Subcutaneous abdominal adipose tissue (tissue), 5 donors: ENCODE measurements around the gene TRIM62.

Source experiments
- H3K27ac ChIP-seq: one replicate; pipeline ENCODE4 v1.7.0; 2013; ENCODE audit warnings: low read depth, mild to moderate bottlenecking, inconsistent platforms, low read length, moderate library complexity
- H3K27me3 ChIP-seq, 5 donors: one replicate each; pipeline ENCODE4 v1.7.0; 2013; ENCODE audit warnings: low read length in 5 of 5, inconsistent platforms in 1 of 5; ENCODE audit not compliant: control insufficient read depth in 5 of 5, insufficient read depth in 4 of 5
- H3K36me3 ChIP-seq, 5 donors: one replicate each; pipeline ENCODE4 v1.7.0; 2013; ENCODE audit warnings: low read length in 5 of 5; ENCODE audit not compliant: control insufficient read depth in 5 of 5, insufficient read depth in 5 of 5
- H3K4me1 ChIP-seq, 5 donors: one replicate each; pipeline ENCODE4 v1.7.0; 2013; ENCODE audit warnings: low read length in 5 of 5, mild to moderate bottlenecking in 3 of 5, moderate library complexity in 1 of 5; ENCODE audit not compliant: control insufficient read depth in 5 of 5, insufficient read depth in 5 of 5
- H3K4me3 ChIP-seq, 5 donors: one replicate each; pipeline ENCODE4 v1.7.0; 2013; ENCODE audit warnings: low read length in 5 of 5, low read depth in 1 of 5
- H3K9ac ChIP-seq, 5 donors: one replicate each; pipeline ENCODE4 v1.7.0; 2013; ENCODE audit warnings: low read length in 5 of 5, mild to moderate bottlenecking in 4 of 5, moderate library complexity in 3 of 5
- H3K9me3 ChIP-seq, 5 donors: one replicate each; pipeline ENCODE4 v1.7.0; 2013; ENCODE audit warnings: low read length in 5 of 5; ENCODE audit not compliant: control insufficient read depth in 5 of 5
- donor health status: healthy.
- donor health status: healthy.
- donor health status: healthy.
- donor health status: healthy.
- donor health status: healthy.

TRIM62 gene

DNA sequence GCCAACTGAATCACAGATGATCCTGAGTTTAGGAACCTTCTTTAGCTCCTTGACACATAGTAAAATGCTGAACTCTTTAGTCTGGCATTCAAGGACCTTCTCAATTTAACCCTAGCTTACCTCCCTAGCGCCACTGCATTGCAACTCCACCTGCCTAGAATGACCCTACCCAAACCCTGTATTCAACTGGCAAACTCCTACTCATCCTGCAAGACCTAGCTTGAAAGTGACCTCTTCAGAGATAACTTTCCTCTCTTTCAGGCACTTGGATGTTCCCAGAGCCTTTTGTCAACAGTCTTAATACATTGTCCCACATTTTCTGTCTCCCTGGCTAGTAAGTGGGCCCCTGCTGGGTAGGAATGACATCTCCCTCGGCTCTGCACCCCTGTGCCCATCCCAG lies 19.7 kb downstream of the TRIM62 start:
- peaks cover 0 to 11% (median 8%) of the 10 kb centered on the region in 5 donors for H3K4me1 ChIP-seq
- no peak overlapping the region for H3K4me3 ChIP-seq
- H3K9me3 ChIP-seq, result no peaks in the 10 kb centered on the region
- H3K9ac ChIP-seq, result no peak overlapping the region
- H3K36me3 ChIP-seq, result peaks cover 0 to 19% (median 10%) of the 10 kb centered on the region in 5 donors
- no peaks in the 10 kb centered on the region for H3K27me3 ChIP-seq
- no peak overlapping the region for H3K27ac ChIP-seq

GRCh38 chr1:33161061-33161681 lies 20.7 kb downstream of the TRIM62 start:
- no peak overlapping the region for H3K27ac ChIP-seq
- no peak overlapping the region for H3K4me3 ChIP-seq
- H3K9me3 ChIP-seq, result no peaks in the 10 kb centered on the region
- H3K9ac ChIP-seq, result no peak overlapping the region
- no peaks in the 10 kb centered on the region for H3K27me3 ChIP-seq
- H3K36me3 ChIP-seq, result peaks cover 0 to 19% (median 10%) of the 10 kb centered on the region in 5 donors
- H3K4me1 ChIP-seq, result peaks cover 2 to 15% (median 8%) of the 10 kb centered on the region in 5 donors

GRCh38 chr1:33159577-33159976 lies 22.3 kb downstream of the TRIM62 start:
- Histone ChIP-seq H3K27ac (no peak overlapping the region), H3K9me3 (no peaks in the 10 kb centered on the region), H3K4me3 (no peak overlapping the region), H3K27me3 (no peaks in the 10 kb centered on the region), H3K9ac (no peak overlapping the region), H3K36me3 (peaks cover 0 to 19% (median 10%) of the 10 kb centered on the region in 5 donors), H3K4me1 (peaks cover 3 to 19% (median 8%) of the 10 kb centered on the region in 5 donors)

DNA sequence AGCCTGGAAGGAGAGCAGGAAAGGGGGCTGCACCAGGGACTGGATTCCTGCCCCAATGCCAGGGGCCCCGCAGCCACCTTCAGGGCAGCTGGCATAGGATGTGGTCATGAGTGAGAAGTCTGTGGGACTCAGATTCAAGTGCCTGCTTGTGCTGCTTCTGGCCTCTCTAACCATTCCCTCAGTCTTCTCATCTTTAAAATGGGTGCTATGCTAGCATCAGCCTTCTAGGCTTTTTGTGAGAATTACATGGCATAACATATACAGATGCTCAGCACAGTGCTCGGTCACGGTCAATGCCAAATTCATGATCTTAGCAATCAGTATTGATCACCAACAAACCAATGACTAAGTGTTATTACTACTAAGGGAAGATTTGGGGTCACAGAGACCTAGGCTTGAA lies 23.5 kb downstream of the TRIM62 start:
- peaks cover 3 to 28% (median 9%) of the 10 kb centered on the region in 5 donors for H3K4me1 ChIP-seq
- H3K9me3 ChIP-seq, result no peaks in the 10 kb centered on the region
- no peak overlapping the region for H3K4me3 ChIP-seq
- no peak overlapping the region for H3K9ac ChIP-seq
- no peaks in the 10 kb centered on the region for H3K27me3 ChIP-seq
- peaks cover 0 to 13% (median 8%) of the 10 kb centered on the region in 5 donors for H3K36me3 ChIP-seq
- no peak overlapping the region for H3K27ac ChIP-seq

- H3K4me3 ChIP-seq, result no peak overlapping the region
- peaks cover 3 to 37% (median 14%) of the 10 kb centered on the region in 5 donors for H3K4me1 ChIP-seq
- H3K27ac ChIP-seq, result no peak overlapping the region
- no peaks in the 10 kb centered on the region for H3K9me3 ChIP-seq
- H3K9ac ChIP-seq, result no peak overlapping the region
- no peaks in the 10 kb centered on the region for H3K27me3 ChIP-seq
- H3K36me3 ChIP-seq, result peaks cover 0 to 13% (median 8%) of the 10 kb centered on the region in 5 donors
Observed at GRCh38 chr1:33157131-33157530, 24.7 kb downstream of the TRIM62 start.

GRCh38 chr1:33155877-33156538 lies 25.8 kb downstream of the TRIM62 start:
- H3K9ac ChIP-seq, result peak overlapping the region in 1 of 5 donors; percentile 28
- H3K36me3 ChIP-seq, result peaks cover 0 to 13% (median 8%) of the 10 kb centered on the region in 5 donors
- H3K4me1 ChIP-seq, result peaks cover 4 to 41% (median 13%) of the 10 kb centered on the region in 5 donors
- no peaks in the 10 kb centered on the region for H3K9me3 ChIP-seq
- H3K4me3 ChIP-seq, result no peak overlapping the region
- no peaks in the 10 kb centered on the region for H3K27me3 ChIP-seq
- no peak overlapping the region for H3K27ac ChIP-seq

DNA sequence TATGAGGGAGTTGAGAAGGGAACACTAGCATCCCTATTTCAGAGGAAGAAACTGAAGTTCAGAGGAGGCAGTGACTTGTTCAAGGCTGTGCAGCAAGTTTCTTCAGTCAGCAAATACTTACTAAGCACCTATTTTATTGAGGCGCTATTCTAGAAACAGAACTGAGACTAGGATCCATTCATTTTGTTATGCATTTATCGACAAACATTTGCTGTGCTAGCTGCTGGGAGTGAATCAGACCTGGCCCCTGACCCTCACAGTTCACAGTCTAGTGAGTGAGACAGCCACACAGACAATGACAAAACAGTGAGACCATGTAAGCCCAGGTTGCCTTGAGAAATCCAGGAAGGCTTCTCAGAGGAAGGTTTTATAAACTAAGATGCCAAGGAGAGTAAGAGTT lies 28.2 kb downstream of the TRIM62 start:
- Histone ChIP-seq H3K36me3 (peaks cover 0 to 8% (median 6%) of the 10 kb centered on the region in 5 donors), H3K27ac (no peak overlapping the region), H3K4me1 (peaks cover 3 to 36% (median 13%) of the 10 kb centered on the region in 5 donors)

GRCh38 chr1:33152685-33153432 lies 29.0 kb downstream of the TRIM62 start:
- Histone ChIP-seq H3K4me1 (peaks cover 3 to 36% (median 13%) of the 10 kb centered on the region in 5 donors), H3K9ac (no peak overlapping the region), H3K36me3 (peaks cover 0 to 3% (median under 1%) of the 10 kb centered on the region in 5 donors), H3K27me3 (no peaks in the 10 kb centered on the region), H3K27ac (no peak overlapping the region), H3K9me3 (no peaks in the 10 kb centered on the region), H3K4me3 (no peak overlapping the region)

More for the DNA sequence above, 28.2 kb downstream of the TRIM62 start:
- no peaks in the 10 kb centered on the region for H3K9me3 ChIP-seq
- no peak overlapping the region for H3K9ac ChIP-seq
- no peak overlapping the region for H3K4me3 ChIP-seq
- H3K27me3 ChIP-seq, result no peaks in the 10 kb centered on the region

- Histone ChIP-seq H3K27ac (no peak overlapping the region), H3K9me3 (no peaks in the 10 kb centered on the region), H3K4me3 (no peak overlapping the region), H3K36me3 (peaks cover 0 to 18% (median 12%) of the 10 kb centered on the region in 5 donors), H3K4me1 (peaks cover 1 to 31% (median 10%) of the 10 kb centered on the region in 5 donors), H3K9ac (no peak overlapping the region), H3K27me3 (no peaks in the 10 kb centered on the region)
Observed at GRCh38 chr1:33151116-33151515, 30.7 kb downstream of the TRIM62 start.

DNA sequence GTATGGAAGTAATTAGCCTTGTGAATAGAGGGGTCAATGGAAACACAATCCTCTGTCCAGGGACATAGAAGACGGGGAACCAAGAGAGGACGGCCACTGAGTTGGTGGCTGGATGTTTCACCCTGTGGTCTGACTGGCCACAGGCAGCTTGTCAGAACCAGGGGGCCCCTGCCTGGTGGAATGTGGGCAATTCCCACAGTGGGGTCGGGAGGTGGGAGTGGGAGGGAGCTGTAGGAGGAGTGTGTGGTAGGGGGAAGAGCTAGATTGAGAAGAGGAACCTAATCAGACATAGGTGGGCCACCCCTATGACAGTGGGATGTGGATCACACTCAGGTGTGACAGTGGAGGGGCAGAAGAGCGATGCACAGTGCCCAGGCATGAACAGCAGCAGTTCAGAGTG lies 31.3 kb downstream of the TRIM62 start:
- no peaks in the 10 kb centered on the region for H3K27me3 ChIP-seq
- H3K9me3 ChIP-seq, result no peaks in the 10 kb centered on the region
- H3K9ac ChIP-seq, result no peak overlapping the region
- no peak overlapping the region for H3K27ac ChIP-seq
- peaks cover 1 to 28% (median 13%) of the 10 kb centered on the region in 5 donors for H3K4me1 ChIP-seq
- H3K36me3 ChIP-seq, result peaks cover 0 to 21% (median 12%) of the 10 kb centered on the region in 5 donors
- no peak overlapping the region for H3K4me3 ChIP-seq
